ENCODE measurements around the gene ZNF230.

Gene ZNF230

DNA sequence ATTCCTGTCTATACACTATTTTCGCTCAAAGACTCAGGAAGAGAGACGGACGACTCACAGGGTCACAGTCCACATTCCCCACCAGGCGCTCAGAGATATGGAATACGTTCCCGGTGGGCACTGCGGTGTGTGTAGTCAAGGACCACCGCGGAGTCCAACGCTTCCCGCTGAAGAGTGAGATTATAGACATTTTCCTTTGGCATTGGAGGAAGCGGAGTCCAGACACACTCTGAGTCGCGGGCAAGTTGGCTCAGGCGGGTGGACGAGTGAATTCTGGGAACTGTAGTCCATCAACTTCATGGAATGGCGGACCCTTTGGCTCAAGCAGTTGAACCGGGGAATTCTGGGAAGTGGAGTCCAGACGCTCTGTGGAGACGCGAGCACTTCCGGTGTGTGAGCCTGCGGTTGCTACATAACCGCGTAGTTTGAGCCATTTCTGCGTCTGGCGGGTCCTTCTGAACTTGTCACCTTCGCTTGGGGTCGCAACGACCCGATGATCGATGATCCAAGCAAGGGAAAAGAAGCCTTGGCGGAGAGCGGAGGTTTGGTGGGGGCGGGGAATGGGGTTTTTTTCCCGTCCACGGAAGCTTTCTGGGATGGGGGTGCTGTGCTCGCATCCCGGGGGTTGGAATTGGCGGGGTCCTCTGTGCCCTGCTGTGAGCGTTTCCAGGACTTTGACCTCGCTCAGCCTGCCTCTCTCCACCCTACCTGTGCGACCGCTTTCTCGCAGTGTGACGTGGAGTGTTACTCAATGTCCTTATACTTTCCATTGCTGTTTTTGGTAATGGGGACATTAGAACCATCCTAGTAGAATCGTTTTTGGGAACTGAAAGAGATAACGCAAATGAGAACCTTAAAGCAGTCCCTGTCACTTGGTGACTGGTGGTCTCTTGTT is at the start of gene ZNF230:
TSS of gene ZNF230 (plus strand) at position 392 of the 895 bp plus-strand sequence. CDS start 4,122 bp downstream, outside the sequence.
- peak; percentile 95 for DNase-seq

DNA sequence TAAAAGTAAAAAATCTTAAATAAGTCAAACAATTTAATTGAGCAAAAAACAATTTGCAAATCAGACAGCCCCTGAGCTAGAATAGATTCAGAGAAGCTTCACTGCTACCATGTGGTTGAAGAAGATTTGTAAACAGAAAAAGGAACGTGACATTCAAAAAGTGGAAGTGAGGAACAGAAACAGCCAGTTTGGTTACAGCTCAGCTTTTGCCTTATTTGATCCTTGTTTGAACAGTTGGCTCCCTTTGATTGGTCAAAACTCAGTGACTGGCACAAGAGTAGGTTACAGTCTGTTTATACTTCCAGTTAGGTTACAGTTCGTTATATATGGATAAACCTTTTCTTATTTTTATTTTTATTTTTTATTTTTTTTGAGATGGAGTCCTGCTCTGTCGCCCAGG is 45.9 kb upstream of the ZNF230 start:
- no peak for DNase-seq

DNA sequence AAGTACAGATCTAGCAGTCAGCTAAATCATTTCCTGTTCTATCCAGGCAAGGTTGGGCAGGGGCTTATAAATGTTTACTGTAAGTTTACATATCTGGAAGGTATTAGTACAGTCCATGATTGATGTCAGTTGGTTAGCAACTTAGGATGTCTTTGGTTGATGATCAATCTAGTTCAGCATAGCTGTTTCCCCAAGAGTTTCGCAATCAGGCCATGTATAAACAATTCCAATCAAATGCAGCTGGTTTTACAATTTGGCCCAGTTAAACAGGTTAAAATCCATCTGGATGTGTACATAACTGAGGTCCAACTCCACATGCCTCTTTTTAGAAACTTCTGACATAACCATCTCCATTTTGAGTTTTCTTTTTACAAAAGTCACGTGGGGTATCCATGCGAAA is 44.9 kb upstream of the ZNF230 start:
- no peak for DNase-seq

DNA sequence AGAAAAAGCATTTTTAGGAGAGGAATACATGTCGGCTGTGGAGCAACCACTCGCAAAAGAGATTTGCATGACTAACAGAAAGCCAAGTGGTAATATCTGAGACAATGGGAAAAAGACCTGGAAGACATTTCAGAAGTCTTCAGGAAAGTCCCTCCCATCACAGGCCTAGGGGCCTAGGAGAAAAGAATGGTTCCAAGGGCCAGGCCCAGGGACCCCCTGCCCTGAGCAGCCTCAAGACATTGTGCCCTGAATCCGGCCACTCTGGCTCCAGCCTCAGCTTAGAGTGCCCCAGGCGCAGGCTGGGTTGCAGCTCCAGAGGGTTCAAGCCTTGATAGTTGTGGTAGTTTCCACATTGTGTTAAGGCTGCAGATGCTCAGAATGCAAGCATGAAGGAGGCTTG is 42.3 kb upstream of the ZNF230 start:
- DNase-seq: no peak

DNA sequence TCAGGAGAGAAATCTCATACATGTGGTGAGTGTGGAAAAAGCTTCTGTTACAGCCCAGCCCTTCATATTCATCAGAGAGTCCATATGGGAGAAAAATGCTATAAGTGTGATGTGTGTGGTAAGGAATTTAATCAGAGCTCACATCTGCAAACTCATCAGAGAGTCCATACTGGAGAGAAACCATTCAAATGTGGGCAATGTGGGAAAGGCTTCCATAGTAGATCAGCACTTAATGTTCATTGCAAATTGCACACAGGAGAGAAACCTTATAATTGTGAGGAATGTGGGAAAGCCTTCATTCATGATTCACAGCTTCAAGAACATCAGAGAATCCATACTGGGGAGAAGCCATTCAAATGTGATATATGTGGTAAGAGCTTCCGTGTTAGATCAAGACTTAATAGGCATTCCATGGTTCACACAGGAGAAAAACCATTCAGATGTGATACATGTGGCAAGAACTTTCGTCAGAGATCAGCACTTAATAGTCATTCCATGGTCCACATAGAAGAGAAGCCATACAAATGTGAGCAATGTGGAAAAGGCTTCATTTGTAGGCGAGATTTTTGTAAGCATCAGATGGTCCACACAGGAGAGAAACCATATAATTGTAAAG is 36.6 kb upstream of the ZNF230 start:
- no peak for DNase-seq

DNA sequence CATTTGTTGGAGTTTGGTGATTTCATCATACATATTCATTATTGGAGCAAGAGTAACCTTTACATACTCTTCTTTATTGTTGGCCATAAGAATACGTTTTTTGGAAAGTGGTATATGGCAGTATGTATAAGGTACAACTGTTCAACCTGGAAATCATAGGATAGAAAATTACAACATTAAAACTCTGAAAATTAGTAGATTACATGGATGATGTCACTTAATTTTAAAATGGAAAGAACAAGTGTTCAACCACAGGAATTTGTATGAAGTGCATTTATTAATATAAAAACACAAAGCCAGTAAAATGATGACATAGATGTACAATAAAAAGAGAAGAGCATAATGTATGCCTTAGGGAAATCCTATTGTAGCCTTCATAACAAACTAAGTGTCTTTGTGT is 26.0 kb upstream of the ZNF230 start:
- DNase-seq: no peak

DNA sequence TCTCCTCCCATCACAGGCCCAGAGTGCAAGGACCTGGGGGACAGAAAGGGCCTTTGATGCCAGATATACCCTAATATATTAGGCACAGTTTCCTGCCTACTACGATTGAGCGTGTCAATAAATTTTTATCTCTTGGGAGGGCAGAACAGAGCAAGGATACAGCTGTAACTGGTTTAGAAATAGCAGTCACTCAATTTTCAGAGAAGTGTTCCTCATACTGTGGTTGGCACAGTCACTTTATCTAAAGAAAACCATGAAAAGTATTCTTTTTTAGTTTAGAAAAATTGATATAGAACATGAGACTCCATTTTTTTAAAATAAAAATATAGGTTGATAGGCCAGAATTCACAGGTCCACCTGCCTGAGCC is 19.2 kb upstream of the ZNF230 start:
- DNase-seq: no peak

DNA sequence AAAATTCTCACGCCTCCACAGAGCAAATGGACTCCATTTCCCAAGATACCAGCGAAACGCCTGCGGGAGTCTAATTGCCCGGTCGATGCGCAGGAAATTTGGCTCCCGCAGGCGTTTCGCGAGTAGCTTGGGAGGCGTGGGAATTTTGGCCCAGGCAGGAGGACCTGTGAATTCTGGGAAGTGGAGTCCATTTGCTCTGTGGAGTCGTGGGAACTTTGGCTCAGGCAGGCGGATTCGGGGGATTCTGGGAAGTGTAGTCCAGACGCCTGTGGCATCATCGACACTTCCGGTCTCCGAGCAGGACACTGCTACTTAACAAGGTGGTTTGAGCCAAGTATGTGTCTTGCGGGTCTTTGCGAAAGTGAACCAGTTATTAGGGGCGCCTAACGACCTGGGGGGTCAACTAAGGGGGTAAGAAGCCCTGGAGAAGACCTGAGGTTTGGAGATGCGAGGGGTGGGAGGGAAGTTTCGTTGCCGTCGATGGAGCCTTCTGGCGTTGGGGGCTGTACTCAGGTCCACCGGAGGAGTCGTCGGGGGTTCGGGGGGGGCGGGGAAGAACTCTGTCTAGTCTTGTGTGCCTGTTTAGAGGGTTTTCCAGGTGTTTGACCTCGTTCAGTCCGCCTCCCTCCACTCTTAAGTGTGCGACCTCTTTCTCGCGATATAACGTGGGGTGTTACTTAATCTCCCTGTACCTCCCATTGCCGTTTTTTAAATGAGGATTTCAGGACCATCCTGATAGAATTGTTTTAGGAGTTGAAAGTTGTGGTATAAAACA is 18.7 kb upstream of the ZNF230 start, which contains the start of gene ZNF155:
TSS of gene ZNF155 (plus strand) at position 277 of the 775 bp plus-strand sequence. CDS start 4,356 bp downstream, outside the sequence.
- peak; percentile 93 for DNase-seq

DNA sequence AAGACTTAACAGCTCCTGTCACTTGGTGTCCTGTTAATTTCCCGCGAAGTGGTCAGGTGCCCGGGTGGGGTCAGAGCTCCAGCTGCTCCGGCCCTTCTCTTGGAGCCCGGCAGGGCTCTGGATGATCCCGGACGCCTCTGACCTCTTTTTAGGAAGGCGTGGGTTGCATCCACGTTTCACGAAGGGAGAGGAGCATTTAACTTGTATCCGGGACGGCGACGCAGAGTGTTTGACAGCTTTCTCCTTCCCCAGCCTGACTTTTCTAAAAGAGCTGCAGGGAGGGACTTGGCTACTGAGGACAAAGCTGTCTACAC is 18.1 kb upstream of the ZNF230 start:
- DNase-seq: no peak

DNA sequence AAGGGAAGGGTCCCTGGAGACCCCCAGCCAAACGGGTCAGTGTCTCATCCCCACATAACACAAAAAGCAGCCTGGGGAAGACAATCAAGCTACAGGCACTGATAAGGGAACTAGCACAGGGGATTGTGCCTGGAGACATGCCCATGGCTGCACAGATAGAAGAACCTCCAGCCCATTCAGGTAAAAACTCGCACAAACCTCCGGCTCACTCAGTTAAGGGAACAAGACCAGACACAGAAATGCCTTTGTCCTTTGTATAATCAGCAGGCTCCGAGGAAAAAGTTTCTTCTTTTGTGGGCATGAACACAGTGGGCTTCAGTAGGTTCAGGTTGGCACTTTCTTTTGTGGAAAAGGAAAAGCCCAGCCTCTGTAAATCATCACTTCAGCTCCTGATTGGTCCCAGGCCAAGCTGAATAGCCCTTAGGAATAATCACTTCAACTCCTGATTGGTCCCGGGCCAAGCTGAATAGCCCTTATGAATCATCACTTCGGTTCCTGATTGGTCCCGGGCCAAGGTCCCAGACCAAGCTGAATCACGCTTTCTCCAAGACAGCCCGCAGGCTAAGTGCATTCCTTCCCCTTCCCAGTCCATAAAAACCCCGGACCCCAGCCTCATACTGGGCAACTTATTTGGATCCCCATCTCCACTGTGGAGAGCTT is 5.0 kb upstream of the ZNF230 start:
- no peak for DNase-seq

DNA sequence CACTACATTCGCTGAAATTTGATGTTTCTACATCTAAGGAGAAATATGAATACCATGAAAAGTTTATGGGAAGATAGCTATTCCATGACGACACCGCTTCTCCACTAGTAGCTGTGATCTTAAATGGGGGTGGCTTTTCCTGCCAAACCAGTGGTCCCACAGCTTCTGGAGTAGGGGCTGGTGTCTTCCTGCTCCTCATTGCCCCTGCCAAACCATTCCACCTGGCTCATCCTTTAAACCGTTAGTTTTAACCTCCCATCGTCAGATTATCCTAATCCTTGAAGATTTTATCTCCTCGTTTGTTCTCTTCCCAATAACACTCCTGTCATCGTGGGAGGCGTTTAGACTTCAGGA is 568 bp upstream of the ZNF230 start:
- DNase-seq: no peak

DNA sequence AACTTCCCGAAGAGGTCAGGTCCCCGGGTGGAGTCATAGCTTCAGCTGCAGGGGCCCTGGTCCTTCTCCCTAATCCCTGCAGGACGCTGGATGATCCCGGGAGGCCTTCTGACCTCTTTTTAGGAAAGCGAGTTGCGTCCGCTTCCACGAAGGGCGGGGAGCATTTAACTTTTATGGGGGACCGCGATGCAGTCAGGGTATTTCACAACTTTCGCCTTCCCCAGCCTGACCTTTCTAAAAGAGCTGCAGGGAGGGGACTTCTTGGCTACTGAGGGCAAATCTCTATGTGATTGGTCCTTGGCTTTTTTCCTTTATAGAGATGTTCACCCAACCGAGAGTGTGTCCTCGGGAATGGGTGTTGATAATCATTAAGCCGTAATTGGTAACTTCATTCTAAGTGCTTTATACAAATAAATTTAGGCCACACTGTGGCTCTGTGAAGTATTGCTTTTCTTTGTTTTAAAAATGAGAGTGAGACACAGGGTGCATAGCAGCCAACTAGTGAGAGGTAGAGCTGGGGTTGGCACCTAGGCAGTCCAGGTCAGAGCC is 778 bp downstream of the ZNF230 start:
- no peak for DNase-seq

DNA sequence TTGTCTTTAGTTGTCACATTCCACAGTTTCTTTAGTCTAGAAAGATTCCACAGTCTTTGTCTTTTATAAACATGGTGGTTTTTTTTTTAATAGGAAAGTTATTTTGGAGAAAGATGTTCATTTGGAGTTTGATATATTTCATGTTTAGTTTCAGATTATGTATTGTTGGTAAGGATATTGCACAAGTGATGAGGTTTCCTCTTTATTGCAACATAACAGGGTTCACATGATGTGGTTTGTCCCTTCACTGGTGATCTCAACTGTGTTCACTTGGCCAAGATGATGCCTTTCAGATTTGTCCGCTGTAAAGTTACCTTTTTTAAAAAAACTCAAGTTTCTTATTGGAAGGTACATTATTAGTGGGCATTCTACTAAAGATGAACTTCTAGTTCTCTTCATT is 3.2 kb downstream of the ZNF230 start:
- DNase-seq: no peak

DNA sequence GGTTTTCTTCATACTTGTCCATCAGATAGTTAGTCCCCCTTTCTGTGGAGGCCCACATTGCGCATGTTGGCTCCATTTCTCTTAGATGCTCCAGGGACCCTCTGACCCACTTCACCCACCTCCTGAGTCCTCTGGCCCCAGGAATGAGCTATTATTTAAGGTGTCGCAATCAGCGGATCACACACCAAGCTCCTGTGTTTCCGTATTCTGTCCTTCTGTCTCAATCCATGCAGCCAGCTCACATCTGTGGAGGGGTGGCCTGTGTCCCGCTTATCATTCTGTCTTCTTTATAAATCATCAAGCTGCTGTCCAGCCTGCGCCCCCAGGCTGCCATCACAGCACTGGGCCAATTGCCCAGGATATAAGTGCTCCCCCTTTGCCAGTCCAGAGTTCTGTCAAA is 4.7 kb downstream of the ZNF230 start:
- no peak for DNase-seq

DNA sequence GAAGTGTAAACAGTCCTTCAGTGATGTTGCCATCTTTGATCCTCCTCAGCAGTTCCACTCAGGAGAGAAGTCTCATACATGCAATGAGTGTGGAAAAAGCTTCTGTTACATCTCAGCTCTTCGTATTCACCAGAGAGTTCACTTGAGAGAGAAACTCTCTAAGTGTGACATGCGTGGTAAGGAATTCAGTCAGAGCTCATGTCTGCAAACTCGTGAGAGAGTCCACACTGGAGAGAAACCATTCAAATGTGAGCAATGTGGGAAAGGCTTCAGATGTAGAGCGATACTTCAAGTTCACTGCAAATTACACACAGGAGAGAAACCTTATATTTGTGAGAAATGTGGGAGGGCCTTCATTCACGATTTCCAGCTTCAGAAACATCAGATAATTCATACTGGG is 7.7 kb downstream of the ZNF230 start:
- DNase-seq: no peak

DNA sequence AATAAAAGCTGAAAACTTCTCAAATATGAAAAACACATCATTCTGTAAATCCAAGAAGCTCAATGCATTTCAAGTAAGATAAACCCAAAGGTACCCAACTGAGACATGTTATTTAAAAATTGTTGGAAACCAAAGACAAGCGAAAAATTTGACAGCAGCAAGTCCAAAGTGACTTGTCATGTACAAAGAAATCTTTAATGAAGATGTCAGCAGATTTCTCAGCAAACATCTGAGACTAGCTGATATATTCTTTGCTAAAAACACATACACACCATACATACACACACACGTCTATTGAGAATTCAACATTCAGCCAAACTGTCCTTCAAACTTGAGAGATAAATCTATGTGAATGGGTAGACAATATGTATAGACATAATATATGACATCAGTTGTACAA is 16.7 kb downstream of the ZNF230 start:
- DNase-seq: no peak

DNA sequence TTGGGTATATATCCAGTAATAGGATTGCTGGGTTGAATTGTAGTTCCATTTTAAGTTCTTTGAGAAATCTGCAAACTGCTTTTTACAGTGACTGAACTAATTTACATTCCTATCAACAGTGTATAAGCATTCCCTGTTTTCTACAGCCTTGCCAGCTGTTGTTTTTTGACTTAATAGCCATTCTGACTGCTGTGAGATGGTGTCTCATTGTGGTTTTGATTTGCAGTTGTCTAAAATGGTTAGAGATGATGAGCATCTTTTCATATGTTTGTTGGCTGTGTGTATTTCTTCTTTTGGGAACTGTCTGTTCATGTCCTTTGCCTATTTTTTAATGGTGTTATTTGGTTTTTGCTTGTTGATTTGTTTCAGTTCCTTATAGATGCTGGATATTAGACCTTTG is 18.5 kb downstream of the ZNF230 start:
- DNase-seq: no peak

DNA sequence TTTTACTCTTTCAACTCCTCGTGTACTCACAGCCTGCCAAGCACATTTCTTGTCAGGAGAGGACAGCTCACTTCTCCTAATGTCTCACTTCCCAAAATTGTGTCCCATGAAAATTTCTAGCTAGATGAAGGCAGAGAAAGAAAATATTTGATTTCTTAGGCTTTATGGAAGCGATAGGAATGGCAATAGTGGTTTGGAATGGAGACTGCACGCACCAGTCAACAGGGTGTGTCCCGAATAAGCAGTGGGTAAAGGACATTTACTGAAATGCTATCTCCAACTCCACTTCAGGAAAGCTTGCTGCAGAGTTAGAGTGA is 22.1 kb downstream of the ZNF230 start:
- DNase-seq: no peak

DNA sequence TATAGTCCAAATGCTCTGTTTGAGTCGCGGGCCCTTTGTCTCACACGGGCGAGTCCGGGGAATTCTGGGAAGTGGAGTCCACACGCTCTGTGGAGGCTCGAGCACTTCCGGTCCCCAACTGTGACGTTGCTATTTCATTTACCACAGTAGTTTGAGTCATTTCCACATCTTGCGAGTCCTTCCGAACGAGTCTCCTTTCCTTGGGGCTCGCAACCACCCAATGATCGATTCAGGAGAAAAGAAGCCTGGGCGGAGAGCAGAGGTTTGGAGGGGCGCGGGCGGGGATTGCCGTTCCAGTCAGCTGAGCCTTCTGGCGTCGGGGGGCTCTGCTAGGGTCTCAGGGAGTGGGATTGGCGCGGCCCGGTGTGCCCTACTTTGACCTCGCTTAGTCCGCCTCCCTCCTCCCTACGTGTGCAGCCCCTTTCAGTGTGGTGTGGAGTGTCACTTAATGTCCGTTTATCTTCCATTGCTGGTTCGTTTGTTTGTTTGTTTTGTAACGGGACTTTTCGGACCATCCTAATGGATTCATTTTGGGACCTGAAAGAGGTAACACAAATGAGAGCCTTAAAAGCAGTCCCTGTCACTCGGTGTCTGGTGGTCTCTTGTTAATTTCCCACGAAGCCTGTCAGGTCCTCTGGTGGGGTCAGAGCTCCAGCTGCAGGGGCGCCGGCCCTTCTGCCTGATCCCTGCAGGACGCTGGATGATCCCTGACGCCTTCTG is 22.6 kb downstream of the ZNF230 start, which contains the start of gene ZNF222:
TSS of gene ZNF222 (plus strand) at position 163 of the 720 bp plus-strand sequence. CDS start at position 221, 58 bp downstream.
- DNase-seq: peak; percentile 69

DNA sequence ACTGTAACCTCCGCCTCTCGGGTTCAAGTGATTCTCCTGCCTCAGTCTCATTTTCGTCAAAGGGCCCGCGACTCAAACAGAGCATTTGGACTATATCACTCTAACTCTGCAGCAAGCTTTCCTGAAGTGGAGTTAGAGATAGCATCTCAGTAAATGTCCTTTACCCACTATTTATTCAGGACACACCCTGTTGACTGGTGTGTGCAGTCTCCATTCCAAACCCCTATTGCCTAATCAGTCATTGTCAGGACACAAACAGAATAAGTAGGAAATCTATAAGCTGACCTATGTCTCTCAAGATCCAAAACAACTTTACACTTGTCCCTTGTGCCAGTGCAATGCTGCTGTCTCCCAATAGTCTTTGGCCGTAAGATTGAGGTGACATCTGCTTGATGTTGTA is 23.9 kb downstream of the ZNF230 start:
- no peak for DNase-seq

DNA sequence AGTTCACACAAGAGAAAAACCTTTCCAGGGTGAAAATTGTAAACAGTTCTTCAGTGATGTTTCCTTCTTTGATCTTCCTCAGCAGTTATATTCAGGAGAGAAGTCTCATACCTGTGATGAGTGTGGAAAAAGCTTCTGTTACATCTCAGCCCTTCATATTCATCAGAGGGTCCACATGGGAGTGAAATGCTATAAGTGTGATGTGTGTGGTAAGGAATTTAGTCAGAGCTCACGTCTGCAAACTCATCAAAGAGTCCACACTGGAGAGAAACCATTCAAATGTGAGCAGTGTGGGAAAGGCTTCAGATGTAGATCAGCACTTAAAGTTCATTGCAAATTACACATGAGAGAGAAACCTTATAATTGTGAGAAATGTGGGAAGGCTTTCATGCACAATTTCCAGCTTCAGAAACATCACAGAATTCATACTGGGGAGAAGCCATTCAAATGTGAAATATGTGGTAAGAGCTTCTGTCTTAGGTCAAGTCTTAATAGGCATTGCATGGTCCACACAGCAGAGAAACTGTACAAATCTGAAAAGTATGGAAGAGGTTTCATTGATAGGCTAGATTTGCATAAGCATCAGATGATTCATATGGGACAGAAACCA is 29.3 kb downstream of the ZNF230 start:
- no peak for DNase-seq

DNA sequence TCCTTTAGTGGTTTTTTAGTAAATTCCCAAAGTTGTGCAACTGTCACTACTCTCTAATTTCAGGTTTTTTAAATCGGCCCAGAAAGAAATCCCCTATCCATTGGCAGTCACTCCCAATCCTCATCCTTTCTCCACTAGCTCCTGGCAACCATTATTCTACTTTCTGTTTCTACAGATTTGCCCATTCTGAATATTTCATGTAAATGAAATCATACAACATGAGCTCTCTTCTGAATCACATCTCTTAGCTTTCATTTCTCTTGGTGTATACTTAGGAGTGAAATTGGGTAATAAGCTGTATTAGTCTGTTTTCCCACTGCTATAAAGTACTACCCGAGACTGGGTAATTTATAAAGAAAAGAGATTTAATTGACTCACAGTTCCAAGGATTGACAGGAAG is 39.4 kb downstream of the ZNF230 start:
- DNase-seq: no peak

Measured in NCI-H1694 (cell line).